Testis (tissue), 3 donors: ENCODE data around the gene ADAM15. TPM values are rescaled to one million over a fixed set of nuclear protein-coding genes. Genes with fewer than 3 reads are reported as not detected.

Experiments
- DNase-seq: peaks from one replicate; pipeline ENCODE4 v3.0.0-alpha.2; 2019
- H3K27ac ChIP-seq, 2 donors: fragments of 200-600 bp; sonication (generic); one replicate each; pipeline ENCODE4 v1.5.1; 2019
- H3K27me3 ChIP-seq: fragments of 200-600 bp; sonication (generic); one replicate; pipeline ENCODE4 v1.5.1; 2019
- H3K36me3 ChIP-seq: fragments of 200-600 bp; sonication (generic); one replicate; pipeline ENCODE4 v1.5.1; 2017; ENCODE audit warnings: low read depth; ENCODE audit errors: missing control alignments
- H3K4me1 ChIP-seq: fragments of 200-600 bp; sonication (generic); one replicate; pipeline ENCODE4 v1.5.1; 2019
- H3K4me3 ChIP-seq, 2 donors: fragments of 200-600 bp; sonication (generic); one replicate each; pipeline ENCODE4 v1.5.1; 2017 to 2019
- H3K9me3 ChIP-seq: fragments of 200-600 bp; sonication (generic); one replicate; pipeline ENCODE4 v1.5.1; 2017
- POLR2A ChIP-seq: fragments of 450-650 bp; IDR thresholded peaks from one replicate; pipeline ENCODE4 v1.6.1; 2017; ENCODE audit warnings: antibody characterized with exemption, mild to moderate bottlenecking, moderate library complexity
- WGBS, 2 donors: methylation state at CpG; one replicate each; pipeline ENCODE4 v1.1.5; 2018; 5-methylcytosine and 5-hydroxymethylcytosine counted together
- intact Hi-C: fragments of 100-400 bp; cut with DNase I; formaldehyde crosslinking; loops from one replicate; pipeline ENCODE4 v1.15.1; 2023; ENCODE audit warnings: low total_unique reads
- polyA plus RNA-seq: library from polyadenylated mRNA; stranded (reverse); fragments of 350-450 nt; fragmentation: Illumina TruSeq; extraction: RNeasy Lipid Tissue Mini Kit (QIAGEN cat#74804); gene quantifications from one replicate; pipeline ENCODE4 v1.2.3, GENCODE V29; 2014; ENCODE audit warnings: low read depth, low replicate concordance; ENCODE audit not compliant: insufficient read depth
- total RNA-seq, 2 donors: library from RNA; depleted of rRNA; stranded (reverse); fragments of >200 nt; gene quantifications; one replicate each; pipeline ENCODE4 v1.2.3, GENCODE V29; 2016
- TF ChIP-seq, protein P1 (sequence below), 3 experiments: fragments of 450-650 bp in 2 of 3; fragments of 200-600 bp in 1 of 3; sonication (generic) in 1 of 3; IDR thresholded peaks; one replicate each; pipeline ENCODE4 v1.5.1; 2016 to 2019; ENCODE audit warnings: antibody characterized with exemption in 3 of 3, mild to moderate bottlenecking in 2 of 3, moderate library complexity in 1 of 3

Gene ADAM15
- total and polyA plus RNA-seq, 3 donors from 2014 or later: 30.7 to 42.6 (median 34.5) TPM

DNA sequence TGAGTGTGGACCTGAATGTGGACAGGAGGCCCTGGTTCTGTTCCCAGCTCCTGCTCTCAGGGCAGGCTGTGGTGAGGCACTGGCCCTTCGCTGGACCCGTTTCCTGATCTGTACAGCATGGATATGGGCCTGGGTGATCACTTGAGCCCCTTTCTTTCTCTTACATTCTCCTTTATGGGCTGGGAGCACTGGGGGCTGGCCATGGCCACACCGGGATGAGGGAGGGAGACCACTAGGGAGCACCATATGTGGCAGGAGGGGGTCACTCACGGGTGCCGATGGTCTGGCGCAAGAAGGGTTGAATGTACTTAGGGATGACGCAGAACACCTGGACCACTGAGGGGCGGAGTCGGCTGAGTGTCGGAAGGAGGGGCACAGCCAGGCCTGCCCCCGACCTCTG lies 20.2 kb upstream of the ADAM15 start:
- Histone ChIP-seq H3K4me1 (no peaks in the 10 kb centered on the region), H3K27me3 (no peaks in the 10 kb centered on the region), H3K9me3 (no peaks in the 10 kb centered on the region), H3K4me3 (no peak overlapping the region), H3K27ac (no peak overlapping the region), H3K36me3 (no peaks in the 10 kb centered on the region)
- intact Hi-C loops: no loop called here
- TF ChIP-seq, protein P1, sequence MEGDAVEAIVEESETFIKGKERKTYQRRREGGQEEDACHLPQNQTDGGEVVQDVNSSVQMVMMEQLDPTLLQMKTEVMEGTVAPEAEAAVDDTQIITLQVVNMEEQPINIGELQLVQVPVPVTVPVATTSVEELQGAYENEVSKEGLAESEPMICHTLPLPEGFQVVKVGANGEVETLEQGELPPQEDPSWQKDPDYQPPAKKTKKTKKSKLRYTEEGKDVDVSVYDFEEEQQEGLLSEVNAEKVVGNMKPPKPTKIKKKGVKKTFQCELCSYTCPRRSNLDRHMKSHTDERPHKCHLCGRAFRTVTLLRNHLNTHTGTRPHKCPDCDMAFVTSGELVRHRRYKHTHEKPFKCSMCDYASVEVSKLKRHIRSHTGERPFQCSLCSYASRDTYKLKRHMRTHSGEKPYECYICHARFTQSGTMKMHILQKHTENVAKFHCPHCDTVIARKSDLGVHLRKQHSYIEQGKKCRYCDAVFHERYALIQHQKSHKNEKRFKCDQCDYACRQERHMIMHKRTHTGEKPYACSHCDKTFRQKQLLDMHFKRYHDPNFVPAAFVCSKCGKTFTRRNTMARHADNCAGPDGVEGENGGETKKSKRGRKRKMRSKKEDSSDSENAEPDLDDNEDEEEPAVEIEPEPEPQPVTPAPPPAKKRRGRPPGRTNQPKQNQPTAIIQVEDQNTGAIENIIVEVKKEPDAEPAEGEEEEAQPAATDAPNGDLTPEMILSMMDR (IDR thresholded peaks at IDR 0.05): no peak
- no peak for TF ChIP-seq POLR2A
- 84% methylated on average over 8 to 11 of the region's 11 CpGs for WGBS, 2 donors
- DNase-seq: no peak

DNA sequence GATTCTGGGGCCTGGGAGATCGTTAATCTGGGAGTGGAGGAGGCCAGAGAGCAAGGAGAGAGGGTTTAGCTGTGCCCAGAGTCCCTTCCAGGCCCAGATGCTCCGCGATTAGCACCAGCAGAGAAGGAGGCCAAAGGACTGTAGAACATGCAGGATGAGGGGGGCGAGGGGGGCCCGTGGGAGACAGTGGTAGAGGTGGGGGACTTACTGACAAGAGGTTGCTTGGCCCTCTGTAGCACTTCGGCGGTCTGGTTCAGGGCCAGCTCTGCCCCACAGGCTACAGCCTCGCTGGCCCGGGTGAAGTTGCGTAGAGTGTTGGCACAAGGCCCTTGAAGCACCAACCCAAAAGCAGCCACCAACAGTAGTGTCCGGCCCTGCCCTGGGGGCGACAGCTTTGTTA lies 18.2 kb upstream of the ADAM15 start:
- 88 to 91% methylated on average over 10 to 12 of the region's 12 CpGs for WGBS, 2 donors
- H3K4me1 ChIP-seq: no peaks in the 10 kb centered on the region
- no peak for DNase-seq
- intact Hi-C loops: no loop called here
- no peaks in the 10 kb centered on the region for H3K27me3 ChIP-seq
- TF ChIP-seq POLR2A: no peak
- TF ChIP-seq, protein P1 (IDR thresholded peaks at IDR 0.05): no peak
- no peaks in the 10 kb centered on the region for H3K9me3 ChIP-seq
- H3K4me3 ChIP-seq: no peak overlapping the region
- no peaks in the 10 kb centered on the region for H3K36me3 ChIP-seq
- H3K27ac ChIP-seq: no peak overlapping the region

DNA sequence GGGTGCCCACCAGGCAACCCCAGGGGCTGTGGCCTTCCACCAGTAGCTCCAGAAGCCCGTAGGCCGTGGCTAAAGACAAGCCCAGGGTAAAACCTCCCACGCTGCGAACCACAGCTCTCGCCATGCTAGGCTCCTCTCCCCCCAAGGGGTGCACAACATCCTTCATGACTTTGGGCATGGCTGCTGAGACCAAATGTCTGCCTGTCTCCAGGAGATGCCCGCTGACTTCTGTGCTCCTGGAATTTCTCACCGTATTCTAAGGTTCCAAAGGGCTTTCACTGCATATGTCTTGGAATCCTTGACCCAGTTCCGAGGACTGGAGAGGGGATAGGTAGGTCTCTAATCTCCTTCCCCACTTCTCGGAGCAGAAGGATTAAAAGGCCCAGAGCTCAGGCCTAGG lies 17.6 kb upstream of the ADAM15 start, which contains the start of the genes DCST1 and DCST2:
Gene DCST1, plus strand, starts transcription at position 301 of the 400 bp plus-strand sequence. CDS start 213 bp downstream, outside the sequence.
Gene DCST2, minus strand, starts transcription at position 258 of the 400 bp plus-strand sequence. Its CDS starts 80 bp downstream, at position 178.
- TF ChIP-seq, protein P1 (IDR thresholded peaks at IDR 0.05): no peak
- TF ChIP-seq POLR2A: no peak
- DNase-seq: no peak
- 94 to 99% methylated on average over 8 to 9 of the region's 9 CpGs for WGBS, 2 donors
- no peaks in the 10 kb centered on the region for H3K9me3 ChIP-seq
- no peak within 1 kb of the TSS for H3K27ac ChIP-seq
- H3K4me1 ChIP-seq: no peaks in the 10 kb centered on the region
- intact Hi-C loops: no loop called here
- H3K36me3 ChIP-seq: no peaks in the 10 kb centered on the region
- no peak within 1 kb of the TSS for H3K4me3 ChIP-seq
- H3K27me3 ChIP-seq: no peaks in the 10 kb centered on the region

DNA sequence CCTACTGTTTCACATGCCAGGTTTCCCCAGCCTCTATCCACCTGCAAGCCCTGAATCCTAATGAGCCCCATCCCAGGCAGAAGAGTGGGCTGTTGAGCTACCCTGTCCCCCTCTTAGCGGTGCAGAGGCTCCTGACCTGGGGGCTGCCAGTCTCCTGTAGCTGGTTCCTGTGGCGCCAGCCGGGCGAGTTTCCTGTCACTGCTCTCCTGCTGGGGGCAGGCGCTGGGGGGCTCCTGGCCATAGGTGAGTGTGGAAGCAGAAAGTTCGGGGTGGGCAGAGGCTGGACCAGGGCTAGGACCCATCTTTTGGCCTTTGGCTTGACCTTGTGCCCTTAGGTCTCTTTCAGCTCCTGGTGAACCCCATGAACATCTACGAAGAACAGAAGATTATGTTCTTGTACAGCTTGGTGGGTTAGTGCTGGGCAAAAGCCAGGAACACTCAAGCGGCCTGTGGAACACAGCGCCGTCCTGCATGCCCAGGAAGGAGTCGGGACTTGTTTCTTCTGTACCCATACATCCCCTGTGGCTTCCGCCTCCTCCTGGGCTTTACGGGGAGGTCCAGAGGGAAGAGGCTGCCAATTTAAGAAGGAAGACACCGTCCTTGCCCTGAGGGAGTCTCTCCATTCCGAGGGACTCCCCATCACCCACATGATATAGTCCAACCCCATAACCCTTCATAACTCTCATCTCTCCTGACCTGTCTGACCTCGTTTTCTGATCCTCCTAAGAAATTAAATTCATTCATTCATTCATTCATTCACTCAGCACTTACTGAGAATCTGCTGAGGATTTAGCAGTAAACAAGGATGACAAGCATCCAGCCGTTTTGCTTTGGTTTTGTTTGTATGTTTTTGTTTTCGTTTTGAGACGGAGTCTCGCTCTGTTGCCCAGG lies 16.6 kb upstream of the ADAM15 start:
- intact Hi-C loops: no loop called here
- 68 to 77% methylated on average over 20 of the region's 20 CpGs for WGBS, 2 donors

More for the DNA sequence above, 16.6 kb upstream of the ADAM15 start:
- H3K4me3 ChIP-seq: no peak overlapping the region
- no peak for DNase-seq
- no peak for TF ChIP-seq POLR2A
- TF ChIP-seq, protein P1 (IDR thresholded peaks at IDR 0.05): no peak
- H3K27ac ChIP-seq: no peak overlapping the region
- H3K27me3 ChIP-seq: no peaks in the 10 kb centered on the region
- no peaks in the 10 kb centered on the region for H3K36me3 ChIP-seq
- H3K4me1 ChIP-seq: no peaks in the 10 kb centered on the region
- no peaks in the 10 kb centered on the region for H3K9me3 ChIP-seq
